ENCODE results near the gene GJD3. TPM values are rescaled to one million over a fixed set of nuclear protein-coding genes. Genes with fewer than 3 reads are reported as not detected.

GJD3 gene
- total RNA-seq, 1 donor from 2014 or later = 1.1 TPM

DNA sequence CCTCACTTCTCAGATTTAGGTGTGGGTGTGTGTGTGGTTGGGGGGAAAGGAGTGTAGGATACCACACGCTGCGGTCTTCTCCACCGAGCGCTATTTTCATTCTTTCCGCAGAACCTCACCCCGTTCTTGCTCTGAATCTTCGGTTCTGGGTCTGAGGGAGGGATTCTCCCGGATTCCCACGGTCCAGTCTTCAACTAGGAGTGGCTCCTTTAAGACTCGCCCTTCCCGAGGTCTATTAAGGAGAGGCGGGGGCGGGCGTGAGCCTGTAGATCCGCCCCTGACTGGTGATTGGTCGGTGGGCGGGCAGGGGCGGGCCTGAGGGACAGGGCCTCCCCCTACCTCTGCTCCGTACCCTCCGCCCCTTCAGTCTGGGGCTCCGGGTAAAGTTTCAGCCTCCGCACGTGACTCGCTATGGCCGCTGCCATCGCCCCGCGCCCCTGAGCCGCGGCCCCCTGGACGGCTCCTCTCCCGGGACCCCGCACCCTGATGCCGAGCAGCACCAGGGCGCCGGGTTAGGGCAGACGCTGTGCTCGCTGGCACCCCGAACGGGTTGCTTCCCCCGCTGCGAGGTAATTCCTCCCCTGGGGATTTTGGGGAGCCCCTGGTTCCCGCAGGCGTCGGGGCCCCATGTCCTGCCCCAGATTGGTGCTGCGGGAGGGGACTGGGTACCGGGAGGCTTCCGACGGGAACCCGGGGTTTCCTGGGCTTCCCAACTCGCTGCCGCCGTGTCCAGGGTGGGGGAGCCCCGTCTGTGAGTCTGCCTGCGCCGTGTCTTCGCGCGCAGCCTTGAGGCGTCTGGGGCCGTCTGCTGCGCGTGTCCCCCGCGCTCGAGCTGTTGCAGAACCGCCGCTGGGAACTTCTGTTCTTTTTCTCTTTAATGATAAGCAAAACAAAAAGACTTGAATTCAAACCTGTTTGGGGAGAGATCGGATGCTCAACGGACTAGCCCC lies 46.4 kb downstream of the GJD3 start:
- Mint-ChIP-seq H3K4me1 (ENCODE audit: unreplicated experiment) (peaks cover 67% of the 10 kb centered on the region), H3K4me3 (ENCODE audit: unreplicated experiment) (peak overlapping the region; percentile 93), H3K9me3 (ENCODE audit: unreplicated experiment) (no peaks in the 10 kb centered on the region), H3K36me3 (ENCODE audit: low read depth, unreplicated experiment) (no peaks in the 10 kb centered on the region), H3K27me3 (ENCODE audit: unreplicated experiment) (peaks cover 27% of the 10 kb centered on the region), H3K27ac (ENCODE audit: unreplicated experiment) (peak overlapping the region; percentile 96)
- TF ChIP-seq, protein P1, sequence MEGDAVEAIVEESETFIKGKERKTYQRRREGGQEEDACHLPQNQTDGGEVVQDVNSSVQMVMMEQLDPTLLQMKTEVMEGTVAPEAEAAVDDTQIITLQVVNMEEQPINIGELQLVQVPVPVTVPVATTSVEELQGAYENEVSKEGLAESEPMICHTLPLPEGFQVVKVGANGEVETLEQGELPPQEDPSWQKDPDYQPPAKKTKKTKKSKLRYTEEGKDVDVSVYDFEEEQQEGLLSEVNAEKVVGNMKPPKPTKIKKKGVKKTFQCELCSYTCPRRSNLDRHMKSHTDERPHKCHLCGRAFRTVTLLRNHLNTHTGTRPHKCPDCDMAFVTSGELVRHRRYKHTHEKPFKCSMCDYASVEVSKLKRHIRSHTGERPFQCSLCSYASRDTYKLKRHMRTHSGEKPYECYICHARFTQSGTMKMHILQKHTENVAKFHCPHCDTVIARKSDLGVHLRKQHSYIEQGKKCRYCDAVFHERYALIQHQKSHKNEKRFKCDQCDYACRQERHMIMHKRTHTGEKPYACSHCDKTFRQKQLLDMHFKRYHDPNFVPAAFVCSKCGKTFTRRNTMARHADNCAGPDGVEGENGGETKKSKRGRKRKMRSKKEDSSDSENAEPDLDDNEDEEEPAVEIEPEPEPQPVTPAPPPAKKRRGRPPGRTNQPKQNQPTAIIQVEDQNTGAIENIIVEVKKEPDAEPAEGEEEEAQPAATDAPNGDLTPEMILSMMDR (IDR thresholded peaks at IDR 0.05; ENCODE audit: unreplicated experiment) = no peak
- DNase-seq (ENCODE audit: low spot score) = peak; percentile 92

DNA sequence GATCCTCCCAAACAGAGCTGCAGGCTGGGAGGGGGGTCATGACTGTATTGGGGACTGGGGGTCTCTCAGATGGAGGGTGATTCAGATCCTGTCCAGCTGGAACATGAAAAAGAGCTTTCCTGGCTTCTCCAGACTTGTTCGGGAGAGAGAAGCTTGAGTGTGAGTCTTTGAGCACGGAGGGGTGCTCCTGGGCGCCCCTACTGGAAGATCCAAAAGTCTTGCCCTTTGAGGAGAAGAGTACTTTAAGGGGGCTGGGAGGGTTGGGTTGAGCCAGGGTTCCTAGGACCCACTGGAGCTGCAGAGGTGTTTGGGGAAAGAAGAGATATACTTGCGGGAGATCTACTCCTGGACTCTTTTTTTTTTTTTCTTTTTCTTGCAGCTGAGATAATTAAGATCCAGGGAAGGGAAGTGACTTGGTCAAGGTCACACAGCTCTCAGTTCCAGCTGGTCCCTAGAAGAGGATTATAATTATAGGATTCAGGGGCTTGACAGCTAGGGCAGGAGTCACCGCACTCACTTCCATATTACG lies 47.1 kb downstream of the GJD3 start:
- peak; percentile 68 for DNase-seq (ENCODE audit: low spot score)
- H3K4me3 Mint-ChIP-seq (ENCODE audit: unreplicated experiment) = peak overlapping the region; percentile 93
- H3K27me3 Mint-ChIP-seq (ENCODE audit: unreplicated experiment) = peaks cover 23% of the 10 kb centered on the region
- no peaks in the 10 kb centered on the region for H3K36me3 Mint-ChIP-seq (ENCODE audit: low read depth, unreplicated experiment)
- no peaks in the 10 kb centered on the region for H3K9me3 Mint-ChIP-seq (ENCODE audit: unreplicated experiment)
- TF ChIP-seq, protein P1 (IDR thresholded peaks at IDR 0.05; ENCODE audit: unreplicated experiment) = peak; percentile 43
- peaks cover 60% of the 10 kb centered on the region for H3K4me1 Mint-ChIP-seq (ENCODE audit: unreplicated experiment)
- peak overlapping the region; percentile 96 for H3K27ac Mint-ChIP-seq (ENCODE audit: unreplicated experiment)

DNA sequence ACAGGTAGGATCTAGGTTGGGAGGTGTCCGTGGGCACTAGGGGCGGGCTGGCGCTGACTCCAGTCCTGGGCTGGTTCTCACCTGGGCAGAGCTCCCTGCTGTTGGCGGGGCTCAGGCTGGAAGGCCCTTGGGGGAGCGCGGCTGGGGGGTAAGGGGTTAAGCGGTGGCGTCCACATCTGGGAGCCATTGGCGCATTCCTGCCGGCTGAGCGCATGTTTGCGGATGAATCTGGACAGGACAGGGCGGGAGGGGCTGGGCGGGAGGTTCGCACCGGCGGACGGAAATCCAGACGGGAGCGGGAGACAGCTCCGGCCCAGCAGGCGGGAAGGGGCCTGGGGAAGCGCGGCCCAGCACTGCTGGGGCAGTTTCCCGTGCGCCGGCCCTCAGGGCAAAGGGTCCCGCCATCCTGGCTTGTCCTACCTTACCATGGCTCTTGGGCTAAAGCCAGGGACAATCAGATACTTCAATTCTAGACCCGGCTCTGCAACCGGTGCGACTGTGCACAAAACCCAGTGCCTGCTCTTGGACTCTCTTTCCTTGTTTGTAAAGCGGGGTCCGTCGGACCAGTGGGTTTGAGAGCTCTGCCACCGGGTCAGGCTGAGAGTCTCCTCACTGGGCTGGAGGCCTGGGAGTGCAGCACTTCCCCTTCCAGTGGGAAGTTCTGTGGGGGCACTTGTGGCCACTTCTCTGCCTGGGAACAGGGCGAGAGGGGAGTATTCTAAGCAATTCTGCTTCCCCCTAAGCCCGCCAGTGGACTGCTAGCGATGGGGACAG lies 47.8 kb downstream of the GJD3 start:
- Mint-ChIP-seq H3K4me3 (ENCODE audit: unreplicated experiment) (peak overlapping the region; percentile 93), H3K36me3 (ENCODE audit: low read depth, unreplicated experiment) (no peaks in the 10 kb centered on the region), H3K9me3 (ENCODE audit: unreplicated experiment) (no peaks in the 10 kb centered on the region), H3K4me1 (ENCODE audit: unreplicated experiment) (peaks cover 60% of the 10 kb centered on the region), H3K27me3 (ENCODE audit: unreplicated experiment) (peaks cover 19% of the 10 kb centered on the region), H3K27ac (ENCODE audit: unreplicated experiment) (peak overlapping the region; percentile 96)
- DNase-seq (ENCODE audit: low spot score) = peak; percentile 75
- TF ChIP-seq, protein P1 (IDR thresholded peaks at IDR 0.05; ENCODE audit: unreplicated experiment) = no peak

DNA sequence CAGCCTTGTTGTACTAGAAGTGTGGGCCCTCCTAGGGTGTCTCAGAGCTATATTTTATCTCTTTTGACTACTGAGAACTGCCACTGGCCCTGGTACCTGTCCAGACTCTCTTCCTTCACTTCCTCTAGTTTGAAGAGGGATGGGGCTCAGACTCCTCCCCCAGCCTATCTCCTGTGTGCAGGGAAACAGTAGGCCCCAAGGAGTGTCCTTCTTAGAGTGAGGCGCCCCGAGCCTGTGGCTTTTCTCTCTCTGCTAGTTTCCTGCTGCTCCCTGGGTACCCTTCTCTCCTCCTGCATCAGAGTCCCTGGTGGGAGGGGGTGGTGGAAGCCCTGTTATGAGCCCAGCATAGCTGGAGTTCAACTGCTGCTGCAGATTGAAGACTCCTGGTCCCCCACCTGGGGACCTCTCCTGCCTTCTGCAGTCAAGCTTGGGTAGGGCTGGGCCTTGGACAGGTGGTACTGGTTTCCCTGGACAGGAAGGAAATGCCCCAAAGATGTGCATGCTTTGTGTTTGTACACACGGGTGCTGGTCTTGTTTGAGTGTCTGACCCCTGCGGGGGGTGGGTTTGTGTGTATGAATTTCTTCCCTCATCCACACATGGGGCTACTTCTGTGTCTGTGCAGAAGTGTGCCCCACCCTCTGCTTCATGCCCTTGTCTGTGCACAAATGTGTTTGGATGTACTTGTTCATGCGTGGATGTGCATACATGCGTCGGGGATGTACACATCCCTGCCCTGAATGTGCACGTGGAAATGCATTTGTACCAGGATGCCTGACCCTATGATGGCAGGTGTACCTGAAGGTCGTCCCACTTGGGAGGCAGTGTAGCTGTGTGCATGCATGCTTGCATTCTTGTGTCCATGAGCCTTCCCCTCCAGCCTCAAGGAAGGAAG lies 48.6 kb downstream of the GJD3 start:
- TF ChIP-seq, protein P1 (IDR thresholded peaks at IDR 0.05; ENCODE audit: unreplicated experiment) = no peak
- H3K4me1 Mint-ChIP-seq (ENCODE audit: unreplicated experiment) = peaks cover 60% of the 10 kb centered on the region
- peaks cover 19% of the 10 kb centered on the region for H3K27me3 Mint-ChIP-seq (ENCODE audit: unreplicated experiment)
- DNase-seq (ENCODE audit: low spot score) = no peak
- H3K9me3 Mint-ChIP-seq (ENCODE audit: unreplicated experiment) = no peaks in the 10 kb centered on the region
- H3K36me3 Mint-ChIP-seq (ENCODE audit: low read depth, unreplicated experiment) = no peaks in the 10 kb centered on the region
- peak overlapping the region; percentile 89 for H3K27ac Mint-ChIP-seq (ENCODE audit: unreplicated experiment)
- H3K4me3 Mint-ChIP-seq (ENCODE audit: unreplicated experiment) = peak overlapping the region; percentile 71
